ENCODE data around the gene RAB40A.
"Not testable (repeated sequence)": the region's sequence is repeated elsewhere in the genome, so short reads cannot be mapped to it uniquely, and the experiment has no call there.

RAB40A gene

DNA sequence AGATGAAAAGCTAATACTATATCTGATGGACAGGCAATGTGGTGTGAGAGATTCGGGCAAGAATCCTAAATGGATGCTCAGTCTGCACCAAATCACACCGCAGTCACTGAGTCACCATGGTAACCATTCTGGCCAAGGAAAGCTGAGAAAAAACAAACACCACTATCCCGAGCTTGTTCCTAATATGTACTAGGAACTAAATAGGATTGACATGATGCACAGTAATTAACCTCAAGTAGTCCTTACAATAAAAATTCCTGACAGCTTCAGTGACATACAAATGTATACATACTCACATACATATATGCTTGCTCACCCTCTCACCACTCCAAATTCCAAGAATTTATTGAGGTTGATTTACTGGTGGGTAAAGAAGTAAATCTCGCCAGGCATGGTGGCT is 1.1 kb upstream of the RAB40A start:
- no peak for DNase-seq

DNA sequence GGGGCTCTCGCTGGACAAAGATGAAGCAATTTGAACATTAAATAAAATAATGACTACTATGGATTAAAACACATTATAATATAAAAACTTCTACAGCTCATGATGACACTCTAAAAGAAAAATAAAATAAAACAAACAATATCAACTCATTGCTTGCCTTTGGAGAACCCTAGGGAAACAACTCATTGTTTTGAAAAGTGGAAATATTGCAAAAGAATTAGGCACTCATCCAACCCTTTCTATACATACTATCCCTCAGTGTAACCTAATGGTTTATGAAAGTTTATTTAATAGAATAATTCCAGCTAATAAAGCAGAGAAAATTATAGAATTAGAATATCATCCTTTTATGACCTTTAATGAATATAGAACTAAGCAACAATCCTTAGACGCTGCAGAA is 718 bp downstream of the RAB40A start:
- DNase-seq: no peak

DNA sequence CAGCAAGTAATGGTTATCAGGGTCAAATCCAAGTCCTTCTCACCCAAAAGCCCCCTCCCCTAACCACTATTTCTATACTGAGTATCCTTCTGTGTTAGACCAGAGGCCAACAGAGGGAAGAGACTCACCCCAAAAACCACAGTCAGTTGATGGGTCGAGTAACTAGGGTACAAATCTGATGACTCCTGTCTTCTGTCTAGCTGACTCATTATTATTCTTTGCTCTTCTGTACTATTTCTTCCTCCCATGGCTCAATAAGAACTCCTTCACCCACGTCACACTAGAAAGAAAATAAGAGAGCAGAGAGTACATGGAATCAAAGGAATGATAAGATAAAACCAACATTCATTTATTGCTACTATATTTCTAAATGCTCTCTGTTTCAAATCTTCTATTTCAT is 2.0 kb downstream of the RAB40A start:
- DNase-seq: no peak

DNA sequence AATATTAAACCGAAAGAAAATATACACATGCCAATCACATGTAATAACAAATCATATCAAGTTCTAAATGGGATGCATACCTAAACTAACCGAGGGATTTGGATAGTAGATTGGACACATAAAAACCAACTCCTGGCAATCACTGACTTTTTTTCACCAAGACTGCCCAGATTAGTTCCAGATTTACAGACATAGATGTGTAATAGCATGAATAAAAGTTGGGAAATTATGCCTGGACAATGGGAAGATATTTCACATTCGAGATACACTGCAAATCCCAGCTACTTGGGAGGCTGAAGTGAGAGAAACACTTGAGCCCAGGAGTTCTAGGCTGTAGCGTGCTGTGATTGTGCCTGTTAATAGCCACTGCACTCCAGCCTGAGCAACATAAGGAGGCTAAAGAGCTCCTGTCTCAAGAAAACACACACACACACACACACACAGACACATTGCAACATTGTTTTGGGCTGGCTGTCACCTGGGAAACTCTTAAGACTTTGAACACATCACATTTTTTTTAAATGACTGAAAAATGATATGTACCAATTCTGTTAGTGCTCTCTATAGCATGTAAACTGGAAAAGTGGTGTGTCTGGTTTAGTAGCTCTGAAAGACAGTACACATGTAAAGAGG is 5.7 kb downstream of the RAB40A start:
- no peak for DNase-seq

DNA sequence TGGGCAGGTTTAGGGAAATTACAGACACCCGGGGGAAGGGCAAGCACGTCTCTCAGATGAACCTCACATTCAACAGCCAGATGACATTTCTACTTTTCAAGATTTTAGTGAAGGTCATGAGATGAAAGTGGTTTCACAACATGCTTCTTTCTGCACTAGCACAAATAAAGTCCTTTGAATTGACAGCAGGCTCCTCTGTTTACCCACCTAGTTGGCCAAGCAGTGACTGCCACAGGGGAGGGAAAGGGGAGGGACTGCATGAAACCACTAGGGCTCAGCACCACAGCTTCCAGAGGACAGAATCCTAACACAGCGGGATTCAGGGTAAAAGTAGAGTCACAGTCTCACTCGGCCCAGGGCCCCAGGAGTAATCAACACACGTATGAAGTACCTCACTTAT is 6.2 kb downstream of the RAB40A start:
- no peak for DNase-seq

DNA sequence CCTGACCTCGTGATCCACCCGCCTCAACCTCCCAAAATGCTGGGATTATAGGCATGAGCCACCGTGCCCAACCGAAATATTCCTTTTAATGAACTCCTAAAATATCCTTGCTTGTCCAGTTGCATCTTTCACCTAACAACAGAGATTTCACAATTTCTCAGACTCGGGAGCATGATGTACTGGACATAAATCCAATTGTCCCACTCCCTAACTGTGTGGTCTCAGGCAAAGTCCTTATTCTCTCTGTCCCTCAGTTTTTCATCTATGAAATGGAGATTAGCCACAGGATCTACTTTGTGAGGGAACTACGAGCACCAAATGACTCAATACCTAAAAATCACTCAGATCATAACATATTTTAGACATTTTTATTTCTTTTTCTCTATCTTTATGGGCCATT is 9.3 kb downstream of the RAB40A start:
- no peak for DNase-seq

DNA sequence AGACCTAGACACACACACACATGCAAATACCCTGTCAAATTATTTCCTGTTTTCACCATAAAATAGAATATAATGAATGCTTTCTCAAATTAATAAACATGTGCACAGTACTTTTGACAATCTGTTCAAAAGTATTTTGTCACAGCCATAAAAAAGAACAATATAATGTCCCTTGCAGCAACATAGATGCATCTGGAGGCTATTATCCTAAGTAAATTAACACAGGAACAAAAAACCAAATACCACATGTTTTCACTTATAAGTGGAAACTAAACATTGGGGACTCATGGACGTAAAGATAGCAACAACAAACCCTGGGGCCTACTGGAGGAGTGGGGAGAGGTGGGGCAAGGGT is 15.5 kb downstream of the RAB40A start:
- DNase-seq: no peak

DNA sequence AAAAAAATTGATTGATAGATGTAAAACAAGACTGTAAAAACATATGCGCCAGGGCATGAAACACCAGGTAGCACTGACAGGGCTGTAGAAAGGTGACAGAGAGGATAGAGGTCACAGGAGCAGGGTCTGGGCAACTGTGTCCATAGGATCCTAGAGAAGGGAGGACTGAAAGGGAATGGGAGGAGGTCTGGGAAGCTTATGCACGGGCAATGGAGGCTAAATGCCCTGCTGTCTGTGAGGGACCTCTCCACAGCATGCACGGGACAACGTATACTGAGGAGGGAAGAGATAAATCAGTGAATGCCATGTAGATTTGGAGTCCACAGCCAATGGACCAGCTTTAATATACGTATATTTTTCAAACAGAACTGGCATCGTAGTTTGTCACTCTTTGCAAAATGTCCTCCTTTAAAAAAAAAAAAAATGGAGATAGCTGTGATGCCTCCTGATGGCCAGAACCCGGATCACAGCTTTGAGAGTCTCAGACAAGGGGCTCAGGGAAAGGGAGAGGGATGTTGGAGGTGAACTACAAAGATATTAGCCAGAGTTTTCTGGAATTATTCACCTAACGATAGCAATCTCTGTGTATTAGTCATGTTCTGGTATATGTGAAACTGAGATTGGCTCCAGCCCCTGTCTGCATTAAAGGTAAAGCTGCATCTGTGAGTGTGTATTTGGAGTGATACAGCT is 16.0 kb downstream of the RAB40A start:
- no peak for DNase-seq

DNA sequence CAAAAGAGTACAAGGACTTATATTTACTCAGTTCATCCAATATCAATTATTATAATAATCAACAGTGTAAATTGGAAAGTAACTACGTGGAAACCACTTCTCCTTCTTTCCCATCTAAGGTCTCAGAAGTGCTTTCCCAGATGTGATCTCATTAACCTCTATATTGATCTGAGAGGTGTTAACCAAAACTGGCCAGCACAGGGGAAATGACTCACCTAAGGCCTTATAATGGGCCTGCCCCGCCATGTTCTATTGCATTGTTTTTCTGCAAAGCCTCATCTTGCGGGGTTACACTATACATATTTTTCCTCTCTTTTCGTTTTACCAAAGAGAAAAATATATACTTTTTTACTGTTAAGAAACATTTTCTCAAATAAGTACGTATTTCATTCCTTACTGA is 20.5 kb downstream of the RAB40A start:
- no peak for DNase-seq

DNA sequence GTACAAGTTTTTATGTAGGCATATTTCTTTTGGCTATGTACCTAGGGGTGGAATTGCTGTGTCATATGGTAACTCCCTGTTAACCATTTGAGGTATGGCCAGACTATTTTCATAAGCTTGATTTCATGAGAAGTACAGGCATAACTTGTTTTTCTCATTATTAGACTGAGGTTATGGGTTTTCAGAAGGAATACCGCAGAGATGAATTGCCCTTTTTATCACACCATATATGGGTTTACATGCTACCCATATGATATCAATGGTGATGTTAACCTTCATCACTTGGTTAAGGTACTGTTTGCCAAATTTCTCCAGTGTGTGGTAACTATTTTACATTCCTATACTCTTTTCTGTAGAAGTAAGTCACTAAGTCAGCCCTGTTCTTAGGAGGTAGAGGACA is 23.5 kb downstream of the RAB40A start:
- DNase-seq: no peak

DNA sequence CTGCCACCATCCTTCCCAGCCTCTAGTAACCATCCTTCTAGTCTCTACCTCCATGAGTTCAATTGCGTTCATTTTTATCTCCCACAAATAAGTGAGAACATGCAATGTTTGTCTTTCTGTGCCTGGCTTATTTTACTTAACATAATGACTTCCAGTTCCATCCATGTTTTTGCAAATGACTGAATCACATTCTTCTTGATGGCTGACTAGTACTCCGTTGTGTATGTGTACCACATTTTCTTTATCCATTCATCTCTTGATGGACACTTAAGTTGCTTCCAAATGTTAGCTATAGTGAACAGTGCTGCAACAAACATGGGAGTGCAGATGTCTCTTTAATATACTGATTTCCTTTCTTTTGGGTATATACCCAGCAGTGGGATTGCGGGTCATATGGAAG is 25.7 kb downstream of the RAB40A start:
- not testable (repeated sequence) for DNase-seq

DNA sequence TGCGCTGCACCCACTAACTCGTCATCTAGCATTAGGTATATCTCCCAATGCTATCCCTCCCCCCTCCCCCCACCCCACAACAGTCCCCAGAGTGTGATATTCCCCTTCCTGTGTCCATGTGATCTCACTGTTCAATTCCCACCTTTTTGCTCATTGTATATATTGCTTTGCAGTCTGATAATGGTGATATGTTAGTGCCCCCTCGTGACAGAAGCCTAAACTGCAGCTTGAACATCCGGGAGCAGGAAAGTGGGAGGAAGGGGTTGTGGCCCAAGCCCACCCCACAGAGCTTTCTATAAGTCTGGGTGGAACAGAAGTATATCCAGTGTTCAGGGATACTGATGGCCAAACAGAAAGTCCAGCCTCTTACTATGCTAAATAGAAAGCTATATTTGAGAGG is 29.6 kb downstream of the RAB40A start:
- not testable (repeated sequence) for DNase-seq

DNA sequence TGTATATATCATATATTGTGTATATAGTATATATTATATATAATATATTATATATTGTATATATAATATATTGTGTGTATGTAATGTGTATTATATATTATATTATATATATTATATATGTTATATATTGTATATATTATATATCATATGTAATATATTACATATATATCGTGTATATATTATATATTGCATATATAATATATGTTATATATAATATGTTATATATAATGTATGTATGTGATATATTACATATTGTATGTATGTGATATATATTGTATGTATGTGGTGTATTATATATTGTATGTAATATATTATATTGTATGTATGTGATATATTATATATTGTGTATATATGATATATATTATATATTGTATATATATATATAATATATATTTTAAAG is 30.5 kb downstream of the RAB40A start:
- DNase-seq: no peak

DNA sequence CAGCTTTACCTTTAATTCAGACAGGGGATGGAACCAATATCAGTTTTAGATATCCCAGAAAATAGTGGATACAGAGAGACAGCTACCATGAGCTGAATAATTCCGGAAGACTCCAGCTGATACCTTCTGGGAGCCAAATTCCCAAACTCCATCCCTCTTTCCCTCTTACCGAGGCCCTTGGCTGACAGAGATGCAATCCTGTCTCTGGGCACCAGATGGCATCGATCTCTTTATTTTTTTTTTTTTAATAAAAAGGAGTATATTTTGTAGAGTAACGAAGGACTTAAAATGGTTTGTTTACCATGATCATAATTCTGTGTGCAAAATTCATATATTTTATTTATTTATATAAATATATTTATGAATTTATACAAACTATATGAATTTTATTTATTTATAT is 31.0 kb downstream of the RAB40A start:
- DNase-seq: no peak

DNA sequence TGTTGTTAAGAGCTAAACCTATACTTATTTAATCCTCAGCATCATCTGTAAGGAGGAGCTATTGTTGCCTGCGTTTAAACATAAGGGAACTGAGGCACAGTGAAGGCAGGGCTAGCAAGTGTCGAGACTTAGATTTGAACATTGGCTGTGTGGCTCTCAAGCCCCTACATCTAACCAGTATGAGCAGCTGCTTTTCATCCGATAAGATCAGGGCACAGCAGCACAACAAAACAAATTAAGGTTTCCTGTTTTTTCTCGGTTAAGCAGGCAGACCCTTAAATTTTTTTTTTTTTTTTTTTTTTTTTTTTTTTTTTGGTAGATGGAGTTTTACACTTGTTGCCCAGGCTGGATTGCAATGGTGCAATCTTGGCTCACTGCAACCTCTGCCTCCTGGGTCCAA is 35.6 kb downstream of the RAB40A start:
- DNase-seq: no peak

DNA sequence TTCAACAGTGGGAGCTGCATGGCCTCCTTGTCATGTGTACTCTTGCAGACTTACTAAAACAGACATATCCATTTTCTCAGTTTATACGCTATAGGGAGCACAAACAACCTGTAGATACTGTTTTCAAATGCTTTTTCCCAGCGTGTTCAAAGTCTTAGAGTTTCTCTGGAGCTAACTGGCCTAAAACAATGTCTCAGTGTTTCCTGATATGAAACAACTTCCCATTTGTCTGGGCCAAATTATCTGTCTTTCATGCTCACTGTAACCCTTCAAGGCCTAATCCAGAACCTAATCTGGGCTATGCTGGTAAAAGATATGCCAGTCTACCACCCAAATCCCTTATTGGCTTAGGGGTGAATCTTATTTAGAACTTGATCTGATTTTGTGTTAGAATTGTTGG is 38.8 kb downstream of the RAB40A start:
- DNase-seq: no peak

DNA sequence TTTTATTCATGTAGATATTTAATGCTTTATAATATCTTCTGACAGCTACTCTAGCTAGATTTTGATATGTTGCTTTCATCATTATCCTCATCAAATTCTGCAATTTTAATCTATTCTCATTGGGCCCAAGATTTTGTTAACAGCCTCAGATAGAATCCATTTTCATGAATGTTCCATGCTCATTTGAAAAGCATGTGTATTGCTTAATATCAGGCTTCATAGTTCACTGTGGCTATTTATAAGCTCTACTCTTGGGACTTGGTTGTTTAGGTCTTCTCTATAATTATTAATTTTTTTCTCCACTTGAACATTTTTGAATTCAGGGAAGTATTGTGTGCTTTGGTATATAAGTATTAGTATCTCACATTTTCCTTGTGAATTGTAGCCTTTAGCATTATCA is 41.8 kb downstream of the RAB40A start:
- DNase-seq: no peak

DNA sequence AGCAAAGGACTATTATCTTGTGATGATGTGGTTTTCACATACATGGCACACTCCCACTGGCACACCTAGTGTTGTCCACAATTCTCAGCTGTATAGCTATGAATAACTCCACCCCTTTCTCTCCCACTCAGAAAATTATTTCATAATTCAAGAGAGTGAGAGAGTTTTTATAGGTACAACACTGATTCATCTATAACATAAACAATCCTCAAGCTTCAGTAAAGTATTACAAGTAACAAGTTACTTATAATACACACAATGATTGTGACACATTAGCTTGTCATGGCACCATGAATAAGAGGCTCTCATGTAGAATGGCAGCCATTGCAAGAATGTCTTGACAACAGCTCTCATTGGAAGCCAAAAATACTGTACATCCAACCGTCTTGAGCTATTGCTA is 43.9 kb downstream of the RAB40A start:
- no peak for DNase-seq

DNA sequence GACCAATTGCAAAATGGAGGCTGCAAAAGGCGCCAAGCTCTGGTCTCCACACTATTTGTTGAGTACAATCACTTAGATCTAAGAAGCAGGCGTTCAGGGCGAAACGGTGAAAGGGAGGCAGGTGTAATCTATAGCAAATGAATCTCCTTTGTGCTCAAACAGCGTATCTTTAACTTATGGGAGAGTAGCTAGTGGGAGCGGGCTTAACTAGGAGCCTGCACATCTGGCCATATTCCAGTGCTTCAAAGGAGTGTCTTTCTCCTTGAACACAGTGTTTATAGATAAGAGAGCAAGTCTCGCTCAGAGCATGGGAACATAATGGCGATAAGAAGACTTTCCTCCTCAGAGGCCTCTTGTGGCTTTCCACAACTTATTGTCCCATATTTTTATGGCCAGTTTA is 49.3 kb downstream of the RAB40A start:
- DNase-seq: not testable (repeated sequence)

DNA sequence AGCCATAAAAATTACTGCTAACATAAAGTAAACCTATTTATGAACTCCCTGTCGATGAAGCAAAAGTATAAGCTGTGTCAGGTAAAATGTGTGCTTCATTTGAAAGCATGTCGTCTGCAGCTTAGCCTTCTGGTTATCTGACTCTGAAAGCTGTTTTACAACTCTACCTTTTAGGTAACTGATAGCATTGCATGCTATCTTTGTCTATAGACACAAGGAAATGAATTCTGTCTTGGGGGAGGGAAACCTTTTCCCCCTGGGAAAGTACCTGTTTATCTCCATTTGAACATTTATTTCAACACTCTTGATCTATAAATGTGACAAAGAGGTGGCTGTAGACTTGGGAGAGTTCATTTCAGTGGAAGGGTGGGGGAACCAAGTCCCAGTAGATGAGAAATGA is 51.4 kb downstream of the RAB40A start:
- DNase-seq: no peak

DNA sequence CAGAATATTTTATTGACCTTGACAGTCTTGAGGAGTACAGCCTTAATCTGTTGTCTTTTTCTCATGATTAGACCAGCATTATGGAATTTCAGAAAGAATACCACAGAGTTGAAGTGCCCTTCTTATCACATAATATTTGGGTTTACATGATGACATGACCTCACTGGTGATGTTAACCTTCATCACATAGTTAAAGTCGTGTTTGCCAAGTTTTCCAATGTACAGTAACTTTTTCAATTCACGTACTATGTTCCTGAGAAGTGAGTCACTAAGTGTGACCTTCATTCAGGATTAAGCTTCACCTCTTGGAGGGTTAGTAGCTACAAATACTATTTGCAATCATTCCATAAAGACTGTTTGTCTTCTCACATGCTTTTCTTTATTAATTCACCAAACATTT is 52.1 kb downstream of the RAB40A start:
- no peak for DNase-seq

DNA sequence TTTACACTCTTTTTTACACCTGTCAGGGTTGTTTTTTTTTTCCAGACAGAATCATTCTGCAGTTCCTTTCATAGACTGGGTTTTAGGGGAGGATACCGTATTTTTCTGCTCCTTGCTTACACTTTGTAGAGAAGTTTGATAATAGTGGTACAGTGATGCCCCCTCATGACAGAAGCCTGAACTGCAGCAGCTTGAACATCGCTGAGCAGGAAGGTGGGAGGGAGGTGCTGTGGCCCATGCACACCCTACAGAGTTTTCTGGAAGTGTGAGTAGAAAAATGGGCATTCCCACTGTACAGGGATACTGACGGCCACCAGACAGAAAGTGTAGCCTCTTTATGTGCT is 54.5 kb downstream of the RAB40A start:
- no peak for DNase-seq

DNA sequence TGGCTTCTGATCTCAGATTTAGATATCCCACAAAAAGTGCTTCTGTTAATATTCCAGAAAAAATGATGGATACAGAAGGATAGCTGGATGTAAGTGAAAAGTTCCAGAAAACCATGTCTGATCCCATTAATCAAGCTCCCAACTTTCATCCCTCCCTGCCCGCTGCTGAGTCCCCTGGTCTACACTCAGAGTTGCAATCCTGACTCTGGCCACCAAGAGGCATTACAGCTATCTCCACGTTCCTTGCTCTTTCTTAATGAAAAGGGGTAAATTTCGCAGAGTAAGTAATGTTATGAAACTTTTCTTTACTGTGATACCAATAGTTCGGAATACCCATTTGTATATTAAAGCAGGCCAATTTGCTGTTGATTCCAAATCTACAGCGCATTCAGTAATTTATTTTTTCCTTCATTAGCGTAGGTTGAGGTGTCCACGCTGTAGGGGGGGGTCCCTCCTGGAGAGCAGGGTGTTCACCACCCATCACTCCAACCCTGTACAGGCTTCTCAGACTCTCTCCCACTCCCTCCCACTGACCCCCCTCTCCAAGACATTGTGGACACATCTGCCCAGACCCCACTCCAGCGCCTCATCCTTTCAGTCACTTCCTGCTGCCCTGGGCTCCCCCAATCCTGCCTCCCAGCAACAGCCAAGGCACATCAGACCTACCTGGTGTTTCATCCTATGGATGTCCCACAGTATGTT is 55.1 kb downstream of the RAB40A start:
- no peak for DNase-seq

DNA sequence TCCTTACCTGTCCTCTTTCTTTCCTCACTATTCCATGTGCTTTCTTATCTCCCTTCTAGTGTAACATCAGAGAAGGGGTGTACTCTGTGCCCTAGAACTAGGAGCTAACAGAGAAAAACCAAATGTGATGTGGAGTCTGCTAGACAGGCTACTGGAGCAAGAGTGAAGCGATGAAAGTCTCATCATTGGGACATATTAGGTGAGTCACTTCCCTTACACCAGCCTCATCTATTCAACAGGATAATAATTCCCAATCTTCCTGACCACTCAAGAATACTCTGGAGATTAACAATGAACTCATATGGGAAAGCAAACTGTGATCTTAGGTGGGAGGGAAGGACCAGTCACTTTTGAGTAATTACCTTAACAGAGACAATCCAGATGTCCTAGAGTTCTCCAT is 58.1 kb downstream of the RAB40A start:
- no peak for DNase-seq

All from NCI-H1436 treated with DMSO at 0.1 percent for 48 hours (cell line).